ENCODE results near the gene SHISAL1. TPM values are rescaled to one million over a fixed set of nuclear protein-coding genes. Genes with fewer than 3 reads are reported as not detected.

Gene SHISAL1
- total and polyA plus RNA-seq, 5 donors: 1.0 to 5.8 (median 1.3) TPM

GRCh38 chr22:44200855-44201550, 111.7 kb downstream of the SHISAL1 start:
- DNase-seq: no peak
- Histone ChIP-seq H3K9me3 (ENCODE audit: control insufficient read depth, low read length) (no peaks in the 10 kb centered on the region), H3K4me3 (ENCODE audit: low read length) (no peak overlapping the region), H3K4me1 (ENCODE audit: control insufficient read depth, insufficient read depth, low read length) (no peaks in the 10 kb centered on the region), H3K27me3 (ENCODE audit: control insufficient read depth, insufficient read depth) (no peaks in the 10 kb centered on the region), H3K27ac (ENCODE audit: low read length) (no peak overlapping the region)
- intact Hi-C loops (cut with DNase I): no loop called here
- ATAC-seq: no peak
- 75% methylated on average over 17 of the region's 17 CpGs for WGBS

GRCh38 chr22:44200451-44200850, 112.3 kb downstream of the SHISAL1 start:
- H3K4me1 ChIP-seq (ENCODE audit: control insufficient read depth, insufficient read depth, low read length): no peaks in the 10 kb centered on the region
- no peaks in the 10 kb centered on the region for H3K27me3 ChIP-seq (ENCODE audit: control insufficient read depth, insufficient read depth)
- DNase-seq (no peak), ATAC-seq (no peak)
- no peaks in the 10 kb centered on the region for H3K9me3 ChIP-seq (ENCODE audit: control insufficient read depth, low read length)
- intact Hi-C loops (cut with DNase I): no loop called here
- H3K4me3 ChIP-seq (ENCODE audit: low read length): no peak overlapping the region
- no peak overlapping the region for H3K27ac ChIP-seq (ENCODE audit: low read length)
- 78% methylated on average over 6 of the region's 6 CpGs for WGBS

GRCh38 chr22:44199866-44200265, 112.9 kb downstream of the SHISAL1 start:
- Histone ChIP-seq H3K4me1 (ENCODE audit: control insufficient read depth, insufficient read depth, low read length) (no peaks in the 10 kb centered on the region), H3K4me3 (ENCODE audit: low read length) (no peak overlapping the region), H3K27ac (ENCODE audit: low read length) (no peak overlapping the region), H3K9me3 (ENCODE audit: control insufficient read depth, low read length) (no peaks in the 10 kb centered on the region), H3K27me3 (ENCODE audit: control insufficient read depth, insufficient read depth) (no peaks in the 10 kb centered on the region)
- intact Hi-C loops (cut with DNase I): no loop called here
- DNase-seq (no peak), ATAC-seq (no peak)
- 88% methylated on average over 5 of the region's 5 CpGs for WGBS

GRCh38 chr22:44199164-44199563, 113.6 kb downstream of the SHISAL1 start:
- DNase-seq (no peak), ATAC-seq (no peak)
- Histone ChIP-seq H3K4me3 (ENCODE audit: low read length) (no peak overlapping the region), H3K9me3 (ENCODE audit: control insufficient read depth, low read length) (no peaks in the 10 kb centered on the region), H3K27ac (ENCODE audit: low read length) (no peak overlapping the region), H3K4me1 (ENCODE audit: control insufficient read depth, insufficient read depth, low read length) (no peaks in the 10 kb centered on the region), H3K27me3 (ENCODE audit: control insufficient read depth, insufficient read depth) (no peaks in the 10 kb centered on the region)
- intact Hi-C loops (cut with DNase I): no loop called here
- WGBS: 91% methylated on average over 2 of the region's 2 CpGs

- no peak for ATAC-seq
- intact Hi-C loops (cut with DNase I): no loop called here
- Histone ChIP-seq H3K27me3 (ENCODE audit: control insufficient read depth, insufficient read depth) (no peaks in the 10 kb centered on the region), H3K4me1 (ENCODE audit: control insufficient read depth, insufficient read depth, low read length) (no peaks in the 10 kb centered on the region), H3K27ac (ENCODE audit: low read length) (no peak overlapping the region), H3K9me3 (ENCODE audit: control insufficient read depth, low read length) (no peaks in the 10 kb centered on the region), H3K4me3 (ENCODE audit: low read length) (no peak overlapping the region)
- no peak for DNase-seq
- WGBS: 92% methylated on average over 2 of the region's 2 CpGs
These were observed 115.5 kb downstream of the SHISAL1 start for GRCh38 chr22:44197271-44197670.

GRCh38 chr22:44196731-44197131, 116.0 kb downstream of the SHISAL1 start:
- H3K27ac ChIP-seq (ENCODE audit: low read length): no peak overlapping the region
- intact Hi-C loops (cut with DNase I): no loop called here
- WGBS: 78% methylated on average over 10 of the region's 10 CpGs
- DNase-seq (no peak), ATAC-seq (no peak)
- no peaks in the 10 kb centered on the region for H3K9me3 ChIP-seq (ENCODE audit: control insufficient read depth, low read length)
- no peak overlapping the region for H3K4me3 ChIP-seq (ENCODE audit: low read length)
- H3K27me3 ChIP-seq (ENCODE audit: control insufficient read depth, insufficient read depth): no peaks in the 10 kb centered on the region
- no peaks in the 10 kb centered on the region for H3K4me1 ChIP-seq (ENCODE audit: control insufficient read depth, insufficient read depth, low read length)

GRCh38 chr22:44196241-44196640, 116.5 kb downstream of the SHISAL1 start:
- H3K27ac ChIP-seq (ENCODE audit: low read length): no peak overlapping the region
- H3K9me3 ChIP-seq (ENCODE audit: control insufficient read depth, low read length): no peaks in the 10 kb centered on the region
- intact Hi-C loops (cut with DNase I): no loop called here
- H3K4me3 ChIP-seq (ENCODE audit: low read length): no peak overlapping the region
- DNase-seq (no peak), ATAC-seq (no peak)
- WGBS: 67% methylated on average over 9 of the region's 9 CpGs
- H3K27me3 ChIP-seq (ENCODE audit: control insufficient read depth, insufficient read depth): no peaks in the 10 kb centered on the region
- H3K4me1 ChIP-seq (ENCODE audit: control insufficient read depth, insufficient read depth, low read length): no peaks in the 10 kb centered on the region

GRCh38 chr22:44195189-44195871, 117.4 kb downstream of the SHISAL1 start:
- intact Hi-C loops (cut with DNase I): no loop called here
- ATAC-seq (no peak), DNase-seq (no peak)
- no peaks in the 10 kb centered on the region for H3K9me3 ChIP-seq (ENCODE audit: control insufficient read depth, low read length)
- 55% methylated on average over 5 of the region's 5 CpGs for WGBS
- H3K27me3 ChIP-seq (ENCODE audit: control insufficient read depth, insufficient read depth): no peaks in the 10 kb centered on the region
- no peaks in the 10 kb centered on the region for H3K4me1 ChIP-seq (ENCODE audit: control insufficient read depth, insufficient read depth, low read length)
- H3K27ac ChIP-seq (ENCODE audit: low read length): no peak overlapping the region
- H3K4me3 ChIP-seq (ENCODE audit: low read length): no peak overlapping the region

- no peaks in the 10 kb centered on the region for H3K9me3 ChIP-seq (ENCODE audit: control insufficient read depth, low read length)
- 90% methylated on average over 2 of the region's 2 CpGs for WGBS
- H3K4me1 ChIP-seq (ENCODE audit: control insufficient read depth, insufficient read depth, low read length): no peaks in the 10 kb centered on the region
- no peak overlapping the region for H3K4me3 ChIP-seq (ENCODE audit: low read length)
- no peak overlapping the region for H3K27ac ChIP-seq (ENCODE audit: low read length)
- ATAC-seq (no peak), DNase-seq (no peak)
- H3K27me3 ChIP-seq (ENCODE audit: control insufficient read depth, insufficient read depth): no peaks in the 10 kb centered on the region
- intact Hi-C loops (cut with DNase I): no loop called here
These were observed 118.2 kb downstream of the SHISAL1 start for GRCh38 chr22:44194569-44194968.

Measured in right cardiac atrium (tissue), 5 donors.